ENCODE results near the gene CALHM1.
"Not testable (repeated sequence)": the region's sequence is repeated elsewhere in the genome, so short reads cannot be mapped to it uniquely, and the experiment has no call there.

Gene CALHM1

GRCh38 chr10:103458720-103459119 is at the start of gene CALHM1:
TSS of gene CALHM1 (minus strand) at chr10:103458900. CDS start at chr10:103458751, 149 bp downstream.
- Histone ChIP-seq H3K4me3 (no peak within 1 kb of the TSS), H3K27ac (no peak within 1 kb of the TSS)

GRCh38 chr10:103507235-103508191 is 48.8 kb upstream of the CALHM1 start:
- Histone ChIP-seq H3K27ac (no peak overlapping the region), H3K4me3 (no peak overlapping the region)

- Histone ChIP-seq H3K4me3 (no peak overlapping the region), H3K27ac (no peak overlapping the region)
Measured at GRCh38 chr10:103506061-103506460, 47.4 kb upstream of the CALHM1 start.

- no peak overlapping the region for H3K27ac ChIP-seq
- no peak overlapping the region for H3K4me3 ChIP-seq
Measured at GRCh38 chr10:103504181-103504783, 45.6 kb upstream of the CALHM1 start.

- not testable (repeated sequence) for H3K27ac ChIP-seq, H3K4me3 ChIP-seq
Measured at GRCh38 chr10:103503777-103504176, 45.1 kb upstream of the CALHM1 start.

- H3K27ac ChIP-seq = no peak overlapping the region
- H3K4me3 ChIP-seq = no peak overlapping the region
Measured at GRCh38 chr10:103502849-103503660, 44.4 kb upstream of the CALHM1 start.

GRCh38 chr10:103501186-103501585 is 42.5 kb upstream of the CALHM1 start:
- Histone ChIP-seq H3K27ac (no peak overlapping the region), H3K4me3 (no peak overlapping the region)

GRCh38 chr10:103500481-103500880 is 41.8 kb upstream of the CALHM1 start:
- Histone ChIP-seq H3K27ac (no peak overlapping the region), H3K4me3 (no peak overlapping the region)

GRCh38 chr10:103499881-103500280 is 41.2 kb upstream of the CALHM1 start:
- Histone ChIP-seq H3K27ac (no peak overlapping the region), H3K4me3 (no peak overlapping the region)

GRCh38 chr10:103498936-103499638 is 40.4 kb upstream of the CALHM1 start:
- Histone ChIP-seq H3K27ac (no peak overlapping the region), H3K4me3 (no peak overlapping the region)

- H3K4me3 ChIP-seq = no peak overlapping the region
- H3K27ac ChIP-seq = no peak overlapping the region
Measured at GRCh38 chr10:103497161-103497915, 38.6 kb upstream of the CALHM1 start.

GRCh38 chr10:103495321-103495720 is 36.6 kb upstream of the CALHM1 start:
- H3K27ac ChIP-seq = no peak overlapping the region
- H3K4me3 ChIP-seq = no peak overlapping the region

- no peak overlapping the region for H3K27ac ChIP-seq
- H3K4me3 ChIP-seq = peak overlapping the region; percentile 37 to 61 (median 53)
Measured at GRCh38 chr10:103493916-103494877, 35.5 kb upstream of the CALHM1 start.

GRCh38 chr10:103493362-103493915 is 34.7 kb upstream of the CALHM1 start, which contains the start of gene NEURL1:
TSS of gene NEURL1 (plus strand) at chr10:103493705. CDS start at chr10:103494388, 683 bp downstream.
- Histone ChIP-seq H3K27ac (no peak within 1 kb of the TSS), H3K4me3 (peak within 1 kb of the TSS; percentile 37 to 61 (median 53))

- no peak overlapping the region for H3K4me3 ChIP-seq
- H3K27ac ChIP-seq = no peak overlapping the region
Measured at GRCh38 chr10:103492655-103493261, 34.1 kb upstream of the CALHM1 start.

- no peak overlapping the region for H3K27ac ChIP-seq
- H3K4me3 ChIP-seq = no peak overlapping the region
Measured at GRCh38 chr10:103491729-103492364, 33.1 kb upstream of the CALHM1 start.

GRCh38 chr10:103490986-103491314 is 32.2 kb upstream of the CALHM1 start:
- Histone ChIP-seq H3K4me3 (no peak overlapping the region), H3K27ac (peak overlapping the region in 2 of 21 experiments; percentile 11 to 24)

All from skin epidermis (tissue), 12 donors.